Neural cell (in vitro differentiated cells): ENCODE results near the gene TAC4. TPM values are rescaled to one million over a fixed set of nuclear protein-coding genes. Genes with fewer than 3 reads are reported as not detected.

Experiments used
- H2AFZ ChIP-seq: fragments of 200-600, 300-800 bp; sonication (generic), shearing (Covaris generic); 2 replicates; pipeline ENCODE4 v1.6.0; 2014; ENCODE audit warnings: low read depth, mild to moderate bottlenecking, antibody characterized with exemption, low read length, moderate library complexity
- H3F3A ChIP-seq: fragments of 200-600 bp; shearing (Covaris generic); 2 replicates; pipeline ENCODE4 v1.6.1; 2016; ENCODE audit warnings: mild to moderate bottlenecking, moderate library complexity, mixed read lengths, antibody characterized with exemption, low read length; ENCODE audit not compliant: insufficient read depth, poor library complexity, severe bottlenecking
- H3K27ac ChIP-seq: fragments of 200-600, 300-800 bp; sonication (generic), shearing (Covaris generic); 2 replicates; pipeline ENCODE4 v1.5.1; 2014; ENCODE audit warnings: mild to moderate bottlenecking, low read length, moderate library complexity
- H3K27me3 ChIP-seq: fragments of 300-800, 200-600 bp; sonication (generic), shearing (Covaris generic); 2 replicates; pipeline ENCODE4 v1.6.0; 2014; ENCODE audit warnings: mild to moderate bottlenecking, low read depth, low read length, moderate library complexity; ENCODE audit not compliant: insufficient read depth
- H3K36me3 ChIP-seq: fragments of 300-800, 200-600 bp; sonication (generic), shearing (Covaris generic); 2 replicates; pipeline ENCODE4 v1.5.1; 2014; ENCODE audit warnings: mild to moderate bottlenecking, antibody characterized with exemption, low read length, moderate library complexity; ENCODE audit not compliant: insufficient read depth
- H3K4me2 ChIP-seq: fragments of 300-800, 200-600 bp; sonication (generic), shearing (Covaris generic); 2 replicates; pipeline ENCODE4 v1.6.0; 2014; ENCODE audit warnings: mild to moderate bottlenecking, low read length
- H3K4me3 ChIP-seq: fragments of 300-800, 200-600 bp; sonication (generic), shearing (Covaris generic); 2 replicates; pipeline ENCODE4 v1.5.1; 2014; ENCODE audit warnings: mild to moderate bottlenecking, low read length, moderate library complexity
- H3K79me2 ChIP-seq: fragments of 200-600 bp; shearing (Covaris generic); replicated peaks from 2 replicates; pipeline ENCODE4 v1.6.0; 2014; ENCODE audit warnings: mild to moderate bottlenecking, low read length, moderate library complexity; ENCODE audit not compliant: insufficient read depth
- H3K9ac ChIP-seq: fragments of 300-800, 200-600 bp; sonication (generic), shearing (Covaris generic); 2 replicates; pipeline ENCODE4 v1.6.1; 2016; ENCODE audit warnings: mild to moderate bottlenecking, low read length, mixed read lengths
- H3K9me2 ChIP-seq: fragments of 200-600 bp; shearing (Covaris generic); 2 replicates; pipeline ENCODE4 v1.6.1; 2016; ENCODE audit warnings: mild to moderate bottlenecking, low read length, mixed read lengths; ENCODE audit not compliant: insufficient read depth
- H3K9me3 ChIP-seq: fragments of 200-600, 300-800 bp; sonication (generic), shearing (Covaris generic); 2 replicates; pipeline ENCODE4 v1.6.1; 2016; ENCODE audit warnings: mild to moderate bottlenecking, mixed run types, low read length, moderate library complexity, mixed read lengths
- H4K20me1 ChIP-seq: fragments of 200-600 bp; shearing (Covaris generic); 2 replicates; pipeline ENCODE4 v1.6.1; 2016; ENCODE audit warnings: mild to moderate bottlenecking, mixed run types; ENCODE audit not compliant: insufficient read depth
- EP300 ChIP-seq: fragments of 450-650 bp; conservative IDR thresholded peaks from 2 replicates; pipeline ENCODE4 v1.6.1; 2014; ENCODE audit warnings: antibody characterized with exemption, mild to moderate bottlenecking, moderate library complexity; ENCODE audit not compliant: poor library complexity, severe bottlenecking
- EZH2 ChIP-seq: fragments of 200-600, 300-800 bp; shearing (Covaris generic), sonication (generic); IDR thresholded peaks from 2 replicates; pipeline ENCODE4 v1.6.1; 2014; ENCODE audit warnings: antibody characterized with exemption, low read length, borderline replicate concordance, mild to moderate bottlenecking; ENCODE audit not compliant: insufficient read depth, poor library complexity, severe bottlenecking
- MXI1 ChIP-seq: fragments of 450-650 bp; conservative IDR thresholded peaks from 2 replicates; pipeline ENCODE4 v1.6.1; 2014; ENCODE audit warnings: antibody characterized with exemption, mild to moderate bottlenecking; ENCODE audit not compliant: poor library complexity, severe bottlenecking
- POLR2AphosphoS5 ChIP-seq: IDR thresholded peaks from 2 replicates; pipeline ENCODE4 v1.6.1; 2012
- RAD21 ChIP-seq: fragments of 450-650 bp; conservative IDR thresholded peaks from 2 replicates; pipeline ENCODE4 v1.6.1; 2014; ENCODE audit warnings: antibody characterized with exemption, mild to moderate bottlenecking, moderate library complexity
- SMC3 ChIP-seq: fragments of 450-650 bp; conservative IDR thresholded peaks from 2 replicates; pipeline ENCODE4 v1.6.1; 2014; ENCODE audit warnings: antibody characterized with exemption, mild to moderate bottlenecking, moderate library complexity; ENCODE audit not compliant: poor library complexity
- TAF1 ChIP-seq: IDR thresholded peaks from 2 replicates; pipeline ENCODE4 v1.6.1; 2012; ENCODE audit warnings: low read depth
- polyA plus RNA-seq: library from polyadenylated mRNA; depleted of rRNA; stranded (reverse); fragments of >200 nt; gene quantifications from 2 replicates; pipeline ENCODE4 v1.2.3, GENCODE V29; 2014
- TF ChIP-seq, protein P1 (sequence below): fragments of 450-650 bp; IDR thresholded peaks from 2 replicates; pipeline ENCODE4 v1.5.1; 2014; ENCODE audit warnings: antibody characterized with exemption, mild to moderate bottlenecking, moderate library complexity; ENCODE audit not compliant: poor library complexity, severe bottlenecking
- TF ChIP-seq, protein P2 (sequence below): IDR thresholded peaks from 2 replicates; pipeline ENCODE4 v1.6.1; 2012; ENCODE audit warnings: borderline replicate concordance

Gene TAC4
- polyA plus RNA-seq, 1 donor from 2014 or later: not detected

DNA sequence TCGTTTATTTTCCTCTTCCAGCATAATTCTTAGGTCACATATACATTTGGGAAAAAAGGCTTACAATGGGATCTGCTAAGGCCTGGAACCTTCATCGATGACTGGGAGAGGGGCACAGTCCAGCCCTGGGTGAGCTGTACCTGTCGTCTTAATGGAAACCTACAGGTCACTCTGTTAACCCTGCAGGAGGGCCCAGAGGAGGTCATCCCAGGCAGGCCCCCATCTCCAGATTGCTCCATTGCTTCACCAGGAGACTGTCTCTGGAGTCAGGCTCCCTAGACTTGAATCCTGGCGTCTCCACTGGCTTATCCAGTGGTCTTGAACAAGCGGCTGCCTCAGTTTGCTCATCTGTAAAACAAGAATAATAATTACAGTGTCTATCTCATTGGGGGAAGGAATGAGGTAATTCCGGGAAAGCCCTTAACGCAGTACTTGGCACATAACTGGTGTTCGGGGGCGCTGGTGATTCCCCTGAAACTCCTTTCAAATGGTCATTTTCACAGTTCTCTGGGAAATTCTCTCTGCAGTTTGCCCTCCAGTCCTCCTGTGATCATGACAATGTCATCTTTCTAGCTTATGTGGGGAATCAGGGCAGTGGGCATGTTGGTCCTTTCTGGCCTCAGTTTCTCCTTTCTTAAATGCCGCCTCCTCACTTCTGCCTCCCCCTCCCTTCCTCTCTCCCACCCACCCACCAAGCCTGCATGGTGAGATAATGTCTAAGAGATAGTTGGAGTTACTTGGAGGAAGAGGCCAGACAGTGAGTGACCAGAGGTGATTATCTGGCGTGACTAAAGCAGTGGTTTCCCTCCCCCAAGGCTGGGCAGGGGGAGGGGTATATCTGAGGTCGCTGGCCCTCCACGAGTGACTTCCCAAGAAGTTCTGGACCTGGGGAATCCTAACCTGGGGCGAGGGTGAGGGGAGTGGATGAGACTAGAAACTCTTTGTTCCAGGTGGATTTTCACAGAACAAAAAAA lies 31.3 kb upstream of the TAC4 start:
- Histone ChIP-seq H3K27ac (no peak overlapping the region), H4K20me1 (no peaks in the 10 kb centered on the region), H3F3A (no peaks in the 10 kb centered on the region), H3K9me2 (no peaks in the 10 kb centered on the region), H3K9me3 (no peaks in the 10 kb centered on the region), H3K36me3 (no peaks in the 10 kb centered on the region), H3K27me3 (peaks cover 3% of the 10 kb centered on the region), H3K4me2 (no peak overlapping the region), H3K4me3 (no peak overlapping the region), H2AFZ (no peak overlapping the region), H3K9ac (no peak overlapping the region), H3K79me2 (no peaks in the 10 kb centered on the region)
- no peak for TF ChIP-seq EP300
- TF ChIP-seq, protein P1, sequence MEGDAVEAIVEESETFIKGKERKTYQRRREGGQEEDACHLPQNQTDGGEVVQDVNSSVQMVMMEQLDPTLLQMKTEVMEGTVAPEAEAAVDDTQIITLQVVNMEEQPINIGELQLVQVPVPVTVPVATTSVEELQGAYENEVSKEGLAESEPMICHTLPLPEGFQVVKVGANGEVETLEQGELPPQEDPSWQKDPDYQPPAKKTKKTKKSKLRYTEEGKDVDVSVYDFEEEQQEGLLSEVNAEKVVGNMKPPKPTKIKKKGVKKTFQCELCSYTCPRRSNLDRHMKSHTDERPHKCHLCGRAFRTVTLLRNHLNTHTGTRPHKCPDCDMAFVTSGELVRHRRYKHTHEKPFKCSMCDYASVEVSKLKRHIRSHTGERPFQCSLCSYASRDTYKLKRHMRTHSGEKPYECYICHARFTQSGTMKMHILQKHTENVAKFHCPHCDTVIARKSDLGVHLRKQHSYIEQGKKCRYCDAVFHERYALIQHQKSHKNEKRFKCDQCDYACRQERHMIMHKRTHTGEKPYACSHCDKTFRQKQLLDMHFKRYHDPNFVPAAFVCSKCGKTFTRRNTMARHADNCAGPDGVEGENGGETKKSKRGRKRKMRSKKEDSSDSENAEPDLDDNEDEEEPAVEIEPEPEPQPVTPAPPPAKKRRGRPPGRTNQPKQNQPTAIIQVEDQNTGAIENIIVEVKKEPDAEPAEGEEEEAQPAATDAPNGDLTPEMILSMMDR: no peak
- TF ChIP-seq EZH2: no peak
- no peak for TF ChIP-seq POLR2AphosphoS5
- TF ChIP-seq SMC3: no peak
- no peak for TF ChIP-seq MXI1
- TF ChIP-seq, protein P2, sequence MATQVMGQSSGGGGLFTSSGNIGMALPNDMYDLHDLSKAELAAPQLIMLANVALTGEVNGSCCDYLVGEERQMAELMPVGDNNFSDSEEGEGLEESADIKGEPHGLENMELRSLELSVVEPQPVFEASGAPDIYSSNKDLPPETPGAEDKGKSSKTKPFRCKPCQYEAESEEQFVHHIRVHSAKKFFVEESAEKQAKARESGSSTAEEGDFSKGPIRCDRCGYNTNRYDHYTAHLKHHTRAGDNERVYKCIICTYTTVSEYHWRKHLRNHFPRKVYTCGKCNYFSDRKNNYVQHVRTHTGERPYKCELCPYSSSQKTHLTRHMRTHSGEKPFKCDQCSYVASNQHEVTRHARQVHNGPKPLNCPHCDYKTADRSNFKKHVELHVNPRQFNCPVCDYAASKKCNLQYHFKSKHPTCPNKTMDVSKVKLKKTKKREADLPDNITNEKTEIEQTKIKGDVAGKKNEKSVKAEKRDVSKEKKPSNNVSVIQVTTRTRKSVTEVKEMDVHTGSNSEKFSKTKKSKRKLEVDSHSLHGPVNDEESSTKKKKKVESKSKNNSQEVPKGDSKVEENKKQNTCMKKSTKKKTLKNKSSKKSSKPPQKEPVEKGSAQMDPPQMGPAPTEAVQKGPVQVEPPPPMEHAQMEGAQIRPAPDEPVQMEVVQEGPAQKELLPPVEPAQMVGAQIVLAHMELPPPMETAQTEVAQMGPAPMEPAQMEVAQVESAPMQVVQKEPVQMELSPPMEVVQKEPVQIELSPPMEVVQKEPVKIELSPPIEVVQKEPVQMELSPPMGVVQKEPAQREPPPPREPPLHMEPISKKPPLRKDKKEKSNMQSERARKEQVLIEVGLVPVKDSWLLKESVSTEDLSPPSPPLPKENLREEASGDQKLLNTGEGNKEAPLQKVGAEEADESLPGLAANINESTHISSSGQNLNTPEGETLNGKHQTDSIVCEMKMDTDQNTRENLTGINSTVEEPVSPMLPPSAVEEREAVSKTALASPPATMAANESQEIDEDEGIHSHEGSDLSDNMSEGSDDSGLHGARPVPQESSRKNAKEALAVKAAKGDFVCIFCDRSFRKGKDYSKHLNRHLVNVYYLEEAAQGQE: no peak
- no peak for TF ChIP-seq TAF1
- TF ChIP-seq RAD21: no peak

GRCh38 chr17:49875685-49876084 lies 27.8 kb upstream of the TAC4 start:
- no peaks in the 10 kb centered on the region for H3K9me2 ChIP-seq
- TF ChIP-seq, protein P1: no peak
- TF ChIP-seq EP300 (no peak), EZH2 (no peak), TAF1 (no peak), RAD21 (no peak), SMC3 (no peak)
- H3K4me2 ChIP-seq: no peak overlapping the region
- H3K9ac ChIP-seq: no peak overlapping the region
- no peaks in the 10 kb centered on the region for H3F3A ChIP-seq
- no peaks in the 10 kb centered on the region for H3K9me3 ChIP-seq
- peaks cover 3% of the 10 kb centered on the region for H3K27me3 ChIP-seq
- H3K36me3 ChIP-seq: no peaks in the 10 kb centered on the region
- H3K79me2 ChIP-seq: no peaks in the 10 kb centered on the region
- H3K27ac ChIP-seq: no peak overlapping the region
- H2AFZ ChIP-seq: no peak overlapping the region
- H4K20me1 ChIP-seq: no peaks in the 10 kb centered on the region
- H3K4me3 ChIP-seq: no peak overlapping the region
